NCI-H1436 (cell line): ENCODE data around the gene PPFIA2.

ENCODE experiments used
- DNase-seq: peaks from one replicate; lab custom pipeline; 2025; lab: John Stamatoyannopoulos, UW

PPFIA2 gene

GRCh38 chr12:81546811-81547210, 212.3 kb downstream of the PPFIA2 start:
- no peak for DNase-seq

- no peak for DNase-seq
These were observed 215.5 kb downstream of the PPFIA2 start for GRCh38 chr12:81543621-81544139.

- no peak for DNase-seq
These were observed 216.8 kb downstream of the PPFIA2 start for GRCh38 chr12:81542065-81543010.

DNA sequence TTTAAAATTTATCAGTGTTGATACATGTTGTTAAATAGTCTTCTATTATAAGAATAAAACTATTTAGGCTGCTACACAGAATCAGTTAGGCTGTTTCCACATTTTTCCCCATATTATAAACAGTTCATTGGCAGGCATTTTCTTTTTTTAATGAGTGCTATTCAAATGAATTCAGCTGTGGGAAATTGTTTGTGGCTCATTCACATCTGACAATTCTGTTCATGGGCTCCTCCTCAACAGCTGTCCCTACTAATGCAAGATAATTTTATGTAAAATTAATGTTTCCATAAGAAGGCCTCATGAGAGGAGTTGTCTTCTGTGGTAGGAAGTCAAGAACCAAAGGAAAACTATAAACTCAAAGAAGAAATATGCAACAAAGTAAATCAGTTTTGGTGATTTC, 218.0 kb downstream of the PPFIA2 start:
- DNase-seq = no peak

- DNase-seq = no peak
These were observed 219.9 kb downstream of the PPFIA2 start for GRCh38 chr12:81539279-81539678.

DNA sequence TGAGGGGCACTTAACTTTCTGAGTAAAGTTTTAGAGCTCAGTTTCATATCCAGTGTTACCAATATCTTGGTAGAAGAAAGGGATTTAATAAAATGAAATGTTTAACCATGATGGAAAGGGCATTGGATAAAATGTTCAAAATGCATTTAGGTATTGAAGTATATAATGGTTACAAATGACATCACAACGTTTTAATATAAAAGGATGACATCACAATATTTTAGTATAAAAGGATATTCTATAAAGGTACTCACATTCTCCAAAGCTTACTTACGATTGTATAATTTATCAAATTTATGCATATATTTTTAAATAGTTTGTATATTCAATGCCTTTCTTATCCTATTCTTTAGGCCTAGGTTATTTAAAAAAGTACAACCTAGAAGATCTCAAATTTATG, 226.1 kb downstream of the PPFIA2 start:
- DNase-seq = no peak

- no peak for DNase-seq
These were observed 228.8 kb downstream of the PPFIA2 start for GRCh38 chr12:81530352-81530751.

DNA sequence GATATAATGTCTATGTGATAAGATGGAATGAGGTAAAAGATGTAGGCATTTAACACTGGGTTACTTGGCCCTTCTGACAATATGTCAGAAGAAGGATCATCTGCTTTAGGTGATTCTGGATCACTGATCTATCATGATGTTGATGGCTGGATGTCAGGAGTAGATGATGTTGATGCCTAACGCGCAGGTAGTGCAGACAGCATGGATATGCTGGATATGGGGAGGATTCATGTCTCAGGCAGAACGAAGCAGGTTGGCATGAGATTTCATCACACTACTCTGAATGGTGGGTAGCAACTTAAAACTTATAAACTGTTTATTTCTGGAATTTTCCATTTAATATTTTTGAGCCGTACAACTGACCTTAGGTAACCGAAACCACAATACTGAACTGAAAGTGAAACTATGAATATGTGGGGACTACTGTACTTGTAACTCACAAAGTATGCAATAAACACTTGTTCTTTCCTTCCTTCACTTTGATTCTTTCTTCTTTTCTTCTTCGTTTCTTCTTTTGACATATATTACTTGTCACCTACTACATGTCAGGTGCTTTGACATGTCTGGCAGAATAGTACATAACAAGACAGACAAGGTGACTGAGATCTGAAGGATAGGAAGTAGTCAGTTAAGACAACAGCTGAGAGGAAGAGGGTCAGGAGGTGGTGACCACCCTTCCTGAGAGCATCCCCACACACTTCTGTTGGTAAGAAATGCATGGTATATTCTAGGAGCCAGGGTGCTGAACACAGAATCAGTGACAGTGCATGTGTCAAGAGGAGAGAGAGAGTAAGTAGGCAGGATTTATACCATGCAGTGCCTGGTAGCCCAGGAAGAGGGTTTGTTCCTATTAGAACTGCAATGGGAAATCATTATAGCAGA, 238.8 kb downstream of the PPFIA2 start:
- no peak for DNase-seq

DNA sequence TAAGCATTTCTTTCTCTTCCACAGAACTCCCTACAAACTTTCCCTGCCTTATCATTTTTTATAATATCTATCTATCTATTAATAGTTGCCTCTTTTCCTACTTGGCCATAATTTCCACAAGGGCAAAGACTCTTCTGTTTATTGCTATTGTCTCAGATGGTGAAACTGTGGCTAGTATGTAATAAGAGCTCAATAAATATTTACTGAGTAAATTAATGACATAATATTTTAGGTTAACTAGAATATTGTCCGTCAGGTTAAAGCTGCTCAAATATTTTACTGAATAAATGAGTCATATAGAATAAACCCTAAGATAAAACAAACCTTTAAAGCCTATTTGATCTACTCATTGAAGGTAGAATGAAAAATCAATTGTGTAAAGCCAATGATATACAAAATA, 240.5 kb downstream of the PPFIA2 start:
- DNase-seq = no peak

- no peak for DNase-seq
These were observed 241.9 kb downstream of the PPFIA2 start for GRCh38 chr12:81517296-81517695.

GRCh38 chr12:81502912-81503695, 256.0 kb downstream of the PPFIA2 start:
- no peak for DNase-seq

DNA sequence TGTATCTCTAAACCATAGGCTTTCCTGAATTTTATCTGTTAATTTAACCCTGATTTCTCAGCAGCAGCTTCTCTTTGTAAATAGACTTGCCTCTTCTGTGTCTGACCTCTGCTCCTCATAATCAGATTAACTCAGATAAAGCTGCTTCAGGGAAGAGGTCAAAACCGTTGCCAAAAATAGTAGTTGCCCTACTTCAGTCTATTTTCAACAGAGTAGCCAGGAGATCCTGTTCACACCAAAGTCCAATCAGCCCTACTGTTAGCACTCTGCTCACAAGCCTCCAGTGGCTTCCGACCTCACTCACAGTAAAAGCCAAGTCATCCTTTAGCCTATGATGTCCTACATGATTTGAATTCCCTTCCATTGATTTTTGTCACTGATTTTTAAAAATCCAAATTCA, 258.4 kb downstream of the PPFIA2 start:
- DNase-seq = no peak

DNA sequence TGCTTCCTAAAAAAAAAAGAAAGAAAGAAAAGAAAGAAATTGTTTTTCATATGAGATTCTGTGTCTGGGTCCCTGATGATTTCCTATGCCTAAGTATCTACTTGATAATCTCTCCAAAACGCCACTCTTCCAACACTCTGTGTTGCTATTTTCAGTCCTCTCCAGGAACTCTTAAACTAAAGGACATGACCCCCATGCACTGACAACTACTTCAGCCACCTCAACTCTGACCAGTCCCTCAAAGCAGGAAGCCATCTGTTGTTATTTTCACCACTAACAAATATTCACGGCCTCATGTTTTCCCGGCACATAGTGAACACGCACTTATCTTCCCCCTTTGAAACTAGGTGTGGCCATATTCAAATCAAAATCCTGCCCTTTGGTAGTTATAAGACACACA, 259.3 kb downstream of the PPFIA2 start:
- no peak for DNase-seq

DNA sequence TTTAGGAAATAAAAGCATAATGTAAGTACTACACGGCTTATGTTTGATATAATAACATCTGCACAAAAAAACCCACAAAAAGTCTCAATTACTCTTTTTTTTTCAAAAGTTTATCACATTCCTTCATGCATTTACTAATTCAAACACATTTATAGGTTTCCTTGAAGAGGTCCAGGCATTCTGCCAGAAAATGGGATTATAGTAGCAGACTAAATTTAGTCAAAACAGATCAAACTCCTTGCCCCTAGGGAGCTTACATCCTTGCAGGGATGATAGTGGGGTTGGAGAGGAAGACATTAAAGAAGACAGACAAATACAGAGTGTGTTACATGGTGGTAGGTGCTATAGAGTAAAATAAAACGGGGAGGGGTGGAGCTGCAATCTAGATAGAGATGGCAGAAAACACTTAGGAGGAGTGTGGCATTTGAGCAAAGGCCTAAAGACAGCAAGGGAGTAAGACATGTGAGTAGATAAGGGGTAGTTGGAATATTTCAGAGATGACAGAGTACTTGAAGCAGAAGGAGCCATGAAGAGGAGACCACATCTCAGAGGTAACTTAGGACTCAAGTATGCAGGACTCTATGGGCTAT, 266.9 kb downstream of the PPFIA2 start:
- no peak for DNase-seq

DNA sequence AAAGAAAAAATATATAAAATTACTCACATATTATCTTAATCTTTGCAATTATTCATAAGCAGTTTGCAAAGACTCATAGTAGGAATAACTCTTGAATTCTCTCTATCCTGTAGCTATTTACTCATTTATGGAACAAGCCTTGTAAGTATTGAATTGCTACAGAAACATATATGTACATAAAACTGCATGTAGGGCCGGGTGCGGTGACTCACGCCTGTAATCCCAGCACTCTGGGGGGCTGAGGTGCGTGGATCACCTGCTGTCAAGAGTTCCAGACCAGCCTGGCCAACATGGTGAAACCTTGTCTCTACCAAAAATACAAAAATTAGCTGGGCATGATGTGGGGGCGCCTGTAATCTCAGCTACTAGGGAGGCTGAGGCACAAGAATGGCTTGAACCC, 286.2 kb downstream of the PPFIA2 start:
- DNase-seq = no peak

DNA sequence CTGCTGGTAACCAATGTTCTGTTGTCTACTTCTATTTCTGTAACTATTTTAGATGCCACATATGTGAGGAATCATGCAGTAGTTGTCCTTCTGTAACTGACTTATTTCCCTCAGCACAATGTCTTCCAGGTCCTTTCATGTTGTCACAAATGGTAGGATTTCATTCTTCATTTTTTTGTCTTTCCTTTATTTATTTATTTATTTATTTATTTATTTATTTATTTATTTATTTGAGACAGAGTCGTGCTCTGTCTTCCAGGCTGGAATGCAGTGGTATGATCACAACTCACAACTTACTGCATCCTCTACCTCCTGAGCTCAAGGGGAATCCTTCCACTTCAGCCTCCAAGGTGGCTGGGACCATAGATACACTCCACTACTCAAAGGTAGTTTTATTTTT, 288.2 kb downstream of the PPFIA2 start:
- no peak for DNase-seq

DNA sequence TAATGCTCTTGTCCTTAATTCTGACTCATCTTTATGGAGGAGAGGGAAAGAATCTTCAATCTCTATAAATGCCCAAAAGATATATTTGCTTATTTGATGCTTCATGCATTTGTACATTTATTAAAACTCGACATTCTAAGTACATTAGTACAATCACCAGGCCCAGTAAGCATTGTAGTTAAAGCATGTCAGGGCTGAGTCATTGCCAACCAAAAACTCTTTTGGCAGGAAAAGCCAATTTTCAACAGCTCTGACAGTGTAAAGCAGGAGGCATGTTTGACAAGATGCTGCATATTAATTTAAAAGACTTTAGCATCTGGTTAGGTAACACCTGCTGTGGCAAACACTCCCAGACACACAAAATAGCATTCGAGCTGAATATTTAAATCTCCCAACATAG, 290.9 kb downstream of the PPFIA2 start:
- DNase-seq = no peak

- DNase-seq = no peak
These were observed 293.3 kb downstream of the PPFIA2 start for GRCh38 chr12:81465876-81466275.

DNA sequence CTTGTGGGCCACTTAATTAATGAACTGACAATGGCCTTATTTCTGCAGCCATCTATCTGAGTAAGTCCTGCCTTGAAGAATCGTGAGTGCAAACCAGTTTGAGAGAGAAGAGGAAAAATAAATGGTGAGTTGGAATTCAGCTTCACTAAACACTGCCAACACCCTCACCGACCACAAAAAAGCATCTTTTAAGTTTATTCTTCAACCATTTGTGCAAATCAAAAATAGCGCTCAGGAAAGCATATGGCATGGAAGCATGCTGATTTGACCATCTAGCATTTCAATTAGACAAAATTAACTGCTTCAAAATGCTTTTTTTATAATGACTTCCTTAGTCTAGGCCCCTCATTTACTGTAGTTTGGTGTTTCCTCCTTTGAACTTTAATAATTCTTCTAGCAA, 294.0 kb downstream of the PPFIA2 start:
- no peak for DNase-seq

DNA sequence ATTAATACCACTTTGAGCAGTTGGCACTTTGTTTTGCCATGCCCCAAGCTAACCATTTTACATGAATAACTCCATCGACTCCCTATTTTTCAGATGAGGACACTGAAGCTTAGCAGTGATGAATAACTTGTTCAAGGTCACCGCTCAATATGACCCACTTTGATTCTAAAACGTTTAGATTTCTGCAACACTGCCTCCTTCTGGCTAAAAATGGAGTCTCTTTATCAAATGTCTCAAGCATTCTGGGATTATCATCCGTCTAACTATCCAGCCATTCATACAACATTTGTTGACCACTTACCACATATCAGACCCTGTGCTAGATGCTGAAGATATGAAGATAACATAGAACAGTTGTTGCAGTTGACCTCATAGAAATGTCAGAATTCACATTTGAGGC, 298.0 kb downstream of the PPFIA2 start:
- no peak for DNase-seq

DNA sequence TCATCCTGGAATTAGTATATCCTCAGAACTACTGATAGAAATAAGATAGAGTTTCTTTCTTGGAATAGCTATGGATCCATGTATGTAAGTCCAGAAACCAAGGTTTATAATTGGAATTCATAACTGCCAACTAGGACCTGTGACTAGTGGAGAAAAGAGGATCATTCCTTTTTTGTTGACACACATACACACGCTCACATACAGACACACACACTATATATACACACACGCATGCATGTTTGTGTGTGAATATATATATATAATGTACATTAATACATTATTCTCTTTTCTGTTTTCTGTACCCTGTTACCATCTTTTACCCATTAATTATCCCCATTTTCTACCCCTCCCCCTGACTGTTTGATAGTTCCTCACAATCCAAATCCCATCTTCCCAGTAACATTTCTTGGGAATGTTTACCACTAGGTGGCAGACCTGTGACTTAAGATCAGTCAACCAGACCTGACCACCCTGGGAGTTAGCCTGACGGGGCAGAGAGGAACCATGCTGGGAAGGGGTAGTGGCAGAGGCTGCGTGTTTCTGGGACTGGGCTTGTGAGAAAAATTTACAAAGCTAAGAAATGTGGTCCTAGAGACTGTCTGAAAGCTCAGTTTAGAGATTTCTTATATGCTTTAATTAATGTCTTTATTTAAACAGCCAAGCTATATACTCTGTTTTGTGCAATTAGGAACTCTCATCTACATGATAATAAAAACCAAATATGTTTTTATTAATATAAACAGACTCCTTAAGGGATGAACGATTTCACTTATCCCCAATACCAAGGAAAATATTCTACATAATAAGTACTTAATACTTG, 308.0 kb downstream of the PPFIA2 start:
- peak; percentile 3 for DNase-seq
